Measurements from ENCODE around the gene TAF11L2.

DNA sequence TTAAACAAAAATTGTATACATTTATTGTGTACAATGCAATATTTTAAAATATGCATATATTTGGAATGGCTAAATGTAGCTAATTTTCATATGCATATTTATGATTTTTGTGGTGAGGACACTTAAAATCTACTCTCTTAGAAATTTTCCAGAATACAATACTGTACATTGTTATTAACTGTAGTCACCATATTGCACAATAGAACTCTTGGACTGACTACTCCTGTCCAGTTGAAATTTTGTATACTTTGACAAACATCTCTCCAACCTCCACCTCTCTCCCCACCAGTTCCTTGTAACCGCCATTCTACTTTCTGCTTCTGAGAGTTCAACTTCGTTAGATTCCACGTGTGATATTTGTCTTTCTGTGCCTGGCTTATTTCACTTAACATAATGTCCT lies 49.2 kb upstream of the TAF11L2 start:
- no peak for TF ChIP-seq EZH2 (IDR thresholded peaks at IDR 0.05; ENCODE audit: insufficient read depth, poor library complexity, severe bottlenecking)
- TF ChIP-seq EZH2phosphoT487 (IDR thresholded peaks at IDR 0.05; ENCODE audit: insufficient read depth, low read depth), result no peak
